ENCODE results near the gene PPME1.

DNA sequence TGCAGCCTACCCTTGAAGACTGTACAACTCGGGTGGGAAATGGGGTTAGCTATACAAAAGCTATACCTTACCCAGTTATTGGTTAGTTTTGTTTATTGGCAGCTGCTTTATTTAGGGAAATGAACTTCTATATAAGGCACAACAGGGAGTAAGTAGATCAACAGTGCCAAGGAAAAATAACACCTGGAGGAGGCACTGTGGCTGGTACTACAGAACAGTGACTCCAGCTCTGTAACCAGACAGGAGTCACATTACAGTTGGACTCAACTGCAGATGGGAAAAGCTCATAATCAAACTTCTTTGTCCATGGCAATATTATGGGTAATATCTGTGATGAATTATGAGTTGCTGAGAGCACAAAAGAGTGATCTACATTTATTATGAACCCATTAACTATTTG, 126.4 kb downstream of the PPME1 start:
- TF ChIP-seq, protein P1, sequence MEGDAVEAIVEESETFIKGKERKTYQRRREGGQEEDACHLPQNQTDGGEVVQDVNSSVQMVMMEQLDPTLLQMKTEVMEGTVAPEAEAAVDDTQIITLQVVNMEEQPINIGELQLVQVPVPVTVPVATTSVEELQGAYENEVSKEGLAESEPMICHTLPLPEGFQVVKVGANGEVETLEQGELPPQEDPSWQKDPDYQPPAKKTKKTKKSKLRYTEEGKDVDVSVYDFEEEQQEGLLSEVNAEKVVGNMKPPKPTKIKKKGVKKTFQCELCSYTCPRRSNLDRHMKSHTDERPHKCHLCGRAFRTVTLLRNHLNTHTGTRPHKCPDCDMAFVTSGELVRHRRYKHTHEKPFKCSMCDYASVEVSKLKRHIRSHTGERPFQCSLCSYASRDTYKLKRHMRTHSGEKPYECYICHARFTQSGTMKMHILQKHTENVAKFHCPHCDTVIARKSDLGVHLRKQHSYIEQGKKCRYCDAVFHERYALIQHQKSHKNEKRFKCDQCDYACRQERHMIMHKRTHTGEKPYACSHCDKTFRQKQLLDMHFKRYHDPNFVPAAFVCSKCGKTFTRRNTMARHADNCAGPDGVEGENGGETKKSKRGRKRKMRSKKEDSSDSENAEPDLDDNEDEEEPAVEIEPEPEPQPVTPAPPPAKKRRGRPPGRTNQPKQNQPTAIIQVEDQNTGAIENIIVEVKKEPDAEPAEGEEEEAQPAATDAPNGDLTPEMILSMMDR (IDR thresholded peaks at IDR 0.05; ENCODE audit: insufficient read depth, low read depth, low read length), result no peak
- no peak for TF ChIP-seq EZH2 (IDR thresholded peaks at IDR 0.05; ENCODE audit: insufficient read depth, low read length)

Measured in astrocyte (in vitro differentiated cells and primary cell).